HG03460 (cell line): ENCODE results near the gene ZCCHC17.
A peak's percentile ranks its signal among the peaks of the same experiment; 100 is the strongest.

Source experiments
- ATAC-seq: cut with Tn5 transposase; IDR thresholded peaks from one replicate; pipeline ENCODE4 v1.9.1; 2021; ENCODE audit not compliant: unreplicated experiment

Gene ZCCHC17

GRCh38 chr1:31302709-31303441 lies 6.0 kb downstream of the ZCCHC17 start:
- no peak for ATAC-seq

GRCh38 chr1:31306278-31306677 lies 9.4 kb downstream of the ZCCHC17 start:
- ATAC-seq: no peak

- no peak for ATAC-seq
Measured at GRCh38 chr1:31308036-31308435, 11.2 kb downstream of the ZCCHC17 start.

- no peak for ATAC-seq
Measured at GRCh38 chr1:31310198-31310597, 13.4 kb downstream of the ZCCHC17 start.

- ATAC-seq: no peak
Measured at GRCh38 chr1:31315902-31316301, 19.1 kb downstream of the ZCCHC17 start.

GRCh38 chr1:31318146-31318545 lies 21.3 kb downstream of the ZCCHC17 start:
- ATAC-seq: no peak

GRCh38 chr1:31324093-31324492 lies 27.3 kb downstream of the ZCCHC17 start:
- no peak for ATAC-seq

- ATAC-seq: no peak
Measured at GRCh38 chr1:31324992-31325391, 28.2 kb downstream of the ZCCHC17 start.

- ATAC-seq: no peak
Measured at GRCh38 chr1:31326461-31326860, 29.6 kb downstream of the ZCCHC17 start.

- ATAC-seq: no peak
Measured at GRCh38 chr1:31327381-31327780, 30.5 kb downstream of the ZCCHC17 start.

GRCh38 chr1:31335007-31335406 lies 38.2 kb downstream of the ZCCHC17 start:
- no peak for ATAC-seq

GRCh38 chr1:31336687-31337467 lies 40.0 kb downstream of the ZCCHC17 start:
- ATAC-seq: no peak

GRCh38 chr1:31344503-31344902 lies 47.7 kb downstream of the ZCCHC17 start:
- no peak for ATAC-seq

- ATAC-seq: no peak
Measured at GRCh38 chr1:31345635-31346034, 48.8 kb downstream of the ZCCHC17 start.

- ATAC-seq: no peak
Measured at GRCh38 chr1:31346785-31347184, 50.0 kb downstream of the ZCCHC17 start.

GRCh38 chr1:31348449-31348848 lies 51.6 kb downstream of the ZCCHC17 start:
- peak; percentile 57 for ATAC-seq

GRCh38 chr1:31354283-31354682 lies 57.5 kb downstream of the ZCCHC17 start:
- no peak for ATAC-seq

GRCh38 chr1:31356427-31356826 lies 59.6 kb downstream of the ZCCHC17 start:
- ATAC-seq: no peak

GRCh38 chr1:31361607-31362006 lies 64.8 kb downstream of the ZCCHC17 start:
- ATAC-seq: no peak

GRCh38 chr1:31362032-31362431 lies 65.2 kb downstream of the ZCCHC17 start:
- ATAC-seq: no peak

GRCh38 chr1:31364561-31365250 lies 67.9 kb downstream of the ZCCHC17 start:
- ATAC-seq: no peak

- no peak for ATAC-seq
Measured at GRCh38 chr1:31366796-31367195, 70.0 kb downstream of the ZCCHC17 start.
